ENCODE measurements around the gene NKPD1.

Gene NKPD1

GRCh38 chr19:45138303-45138751, 22.5 kb downstream of the NKPD1 start:
- ChIA-PET POLR2A (no interaction called here), CTCF (no interaction called here)
- TF ChIP-seq CTCF (IDR thresholded peaks at IDR 0.05; ENCODE audit: control extremely low read depth, extremely low read depth, low read depth, missing control alignments), result no peak

GRCh38 chr19:45137179-45137761, 23.5 kb downstream of the NKPD1 start:
- peak; percentile 86 for DNase-seq (ENCODE audit: extremely low spot score)
- CTCF ChIA-PET, result interaction anchor here (0.7 to 3.9 kb wide), 9 partner anchors 11 to 201 kb away, joined by 3 to 44 read pairs (median 5); partner anchors contain the start of gene BLOC1S3

More at GRCh38 chr19:45138303-45138751, 22.5 kb downstream of the NKPD1 start:
- DNase-seq (ENCODE audit: extremely low spot score), result no peak

GRCh38 chr19:45136507-45137178, 24.1 kb downstream of the NKPD1 start:
- POLR2A ChIA-PET, result interaction anchor here (0.9 kb wide), 1 partner anchor 19 kb away, joined by 3 read pairs; no protein-coding TSS in a partner anchor
- CTCF ChIA-PET, result interaction anchor here (0.8 to 3.9 kb wide), 9 partner anchors 10 to 202 kb away, joined by 3 to 44 read pairs (median 5); partner anchors contain the start of gene PPP1R37
- DNase-seq (ENCODE audit: extremely low spot score), result peak; percentile 71
- no peak for TF ChIP-seq CTCF (IDR thresholded peaks at IDR 0.05; ENCODE audit: control extremely low read depth, extremely low read depth, low read depth, missing control alignments)

More at GRCh38 chr19:45137179-45137761, 23.5 kb downstream of the NKPD1 start:
- POLR2A ChIA-PET, result no interaction called here
- peak; percentile 40 for TF ChIP-seq CTCF (IDR thresholded peaks at IDR 0.05; ENCODE audit: control extremely low read depth, extremely low read depth, low read depth, missing control alignments)

- TF ChIP-seq CTCF (IDR thresholded peaks at IDR 0.05; ENCODE audit: control extremely low read depth, extremely low read depth, low read depth, missing control alignments), result no peak
- ChIA-PET POLR2A (no interaction called here), CTCF (interaction anchor here (0.8 to 3.9 kb wide), 4 partner anchors 10 to 43 kb away, joined by 3 to 44 read pairs (median 7); partner anchors contain the start of gene PPP1R37)
- DNase-seq (ENCODE audit: extremely low spot score), result no peak
These were observed 25.5 kb downstream of the NKPD1 start for GRCh38 chr19:45135176-45135885.

- TF ChIP-seq CTCF (IDR thresholded peaks at IDR 0.05; ENCODE audit: control extremely low read depth, extremely low read depth, low read depth, missing control alignments), result no peak
- ChIA-PET POLR2A (no interaction called here), CTCF (interaction anchor here (3.2 kb wide), 1 partner anchor 12 kb away, joined by 12 read pairs; no protein-coding TSS in a partner anchor)
- no peak for DNase-seq (ENCODE audit: extremely low spot score)
These were observed 27.1 kb downstream of the NKPD1 start for GRCh38 chr19:45133661-45134060.
